IMR-90 (cell line): ENCODE results near the gene C1QTNF1. TPM values are rescaled to one million over a fixed set of nuclear protein-coding genes. Genes with fewer than 3 reads are reported as not detected.
A peak's percentile ranks its signal among the peaks of the same experiment; 100 is the strongest.

Experiments
- ATAC-seq: fragments of 200-7000 bp; cut with Tn5 transposase; 2 replicates; pipeline ENCODE4 v1.9.1; 2020; ENCODE audit warnings: low read depth, mild to moderate bottlenecking, moderate library complexity
- BruUV-seq: library from RNA; stranded (reverse); fragments of 400-500 nt; replicated peaks from 2 replicates; lab custom pipeline; 2021; lab: Mats Ljungman, UMichigan
- CTCF ChIA-PET: fragments of 300-600 bp; formaldehyde crosslinking; extraction: SDS; loops from one replicate; lab custom pipeline; 2021; ENCODE audit warnings: antibody characterized with exemption; lab: Yijun Ruan, JAX
- POLR2A ChIA-PET: fragments of 300-600 bp; sonication (Branson Sonifier 250); formaldehyde crosslinking; loops from one replicate; lab custom pipeline; 2022; ENCODE audit warnings: antibody characterized with exemption; ENCODE audit not compliant: unreplicated experiment; lab: Charles Lee
- DNase-seq: peaks from one replicate; pipeline ENCODE4 v3.0.0; 2013
- H2AFZ ChIP-seq: replicated peaks from 2 replicates; pipeline ENCODE3; 2013; ENCODE audit warnings: low read length, mild to moderate bottlenecking; ENCODE audit not compliant: poor library complexity
- H2AK5ac ChIP-seq: 2 replicates; pipeline ENCODE4 v1.6.1; 2013; ENCODE audit warnings: low read depth, low read length, inconsistent platforms
- H2AK9ac ChIP-seq: replicated peaks from 2 replicates; pipeline ENCODE3; 2013; ENCODE audit warnings: mild to moderate bottlenecking, low read depth, low read length, moderate library complexity; ENCODE audit not compliant: poor library complexity
- H2BK120ac ChIP-seq: 2 replicates; pipeline ENCODE4 v1.6.1; 2013; ENCODE audit warnings: low read depth, low read length, inconsistent platforms
- H2BK15ac ChIP-seq: 3 replicates; pipeline ENCODE4 v1.6.1; 2013; ENCODE audit warnings: low read depth, low read length, inconsistent platforms
- H2BK20ac ChIP-seq: 2 replicates; pipeline ENCODE4 v1.6.1; 2013; ENCODE audit warnings: low read depth, mild to moderate bottlenecking, inconsistent platforms, low read length, moderate library complexity
- H2BK5ac ChIP-seq: 2 replicates; pipeline ENCODE4 v1.6.1; 2013; ENCODE audit warnings: mild to moderate bottlenecking, low read depth, low read length, inconsistent platforms; ENCODE audit not compliant: poor library complexity, severe bottlenecking
- H3K14ac ChIP-seq: replicated peaks from 2 replicates; pipeline ENCODE4 v1.6.1; 2013; ENCODE audit warnings: low read depth, low read length, inconsistent platforms
- H3K18ac ChIP-seq: 2 replicates; pipeline ENCODE4 v1.6.1; 2013; ENCODE audit warnings: low read depth, low read length, control low read depth
- H3K23ac ChIP-seq: 2 replicates; pipeline ENCODE4 v1.6.1; 2013; ENCODE audit warnings: low read depth, low read length, inconsistent platforms
- H3K27ac ChIP-seq: 2 replicates; pipeline ENCODE4 v1.5.1; 2013; ENCODE audit warnings: mild to moderate bottlenecking, control low read depth, low read length; ENCODE audit not compliant: insufficient read depth
- H3K27me3 ChIP-seq: 2 replicates; pipeline ENCODE4 v1.6.1; 2013; ENCODE audit warnings: low read length; ENCODE audit not compliant: control insufficient read depth, insufficient read depth
- H3K36me3 ChIP-seq: 2 replicates; pipeline ENCODE4 v1.6.1; 2013; ENCODE audit warnings: low read length, mixed read lengths; ENCODE audit not compliant: control insufficient read depth, insufficient read depth
- H3K4ac ChIP-seq: 2 replicates; pipeline ENCODE4 v1.6.1; 2013; ENCODE audit warnings: low read depth, low read length, inconsistent platforms
- H3K4me1 ChIP-seq: 2 replicates; pipeline ENCODE4 v1.6.1; 2013; ENCODE audit warnings: low read length, mixed read lengths; ENCODE audit not compliant: control insufficient read depth, insufficient read depth
- H3K4me2 ChIP-seq: 2 replicates; pipeline ENCODE4 v1.6.1; 2013; ENCODE audit warnings: low read depth, mild to moderate bottlenecking, control low read depth, low read length, moderate library complexity
- H3K4me3 ChIP-seq: 2 replicates; pipeline ENCODE4 v1.5.1; 2013; ENCODE audit warnings: low read depth, mild to moderate bottlenecking, control low read depth, low read length, moderate library complexity; ENCODE audit not compliant: insufficient read depth
- H3K56ac ChIP-seq: 2 replicates; pipeline ENCODE4 v1.6.1; 2013; ENCODE audit warnings: low read length, inconsistent platforms; ENCODE audit not compliant: insufficient read depth; ENCODE audit errors: extremely low read depth
- H3K79me1 ChIP-seq, 2 experiments: 2 replicates each; pipeline ENCODE4 v1.6.1; 2013; ENCODE audit warnings: low read length in 2 of 2, inconsistent platforms in 1 of 2, low read depth in 1 of 2
- H3K9ac ChIP-seq: 2 replicates; pipeline ENCODE4 v1.6.1; 2013; ENCODE audit warnings: low read depth, low read length, control low read depth
- H3K9me1 ChIP-seq: 2 replicates; pipeline ENCODE4 v1.6.1; 2013; ENCODE audit warnings: low read length, inconsistent platforms; ENCODE audit not compliant: insufficient read depth
- H3K9me3 ChIP-seq: 2 replicates; pipeline ENCODE4 v1.6.1; 2013; ENCODE audit warnings: low read length; ENCODE audit not compliant: control insufficient read depth, insufficient read depth
- H4K20me1 ChIP-seq: 2 replicates; pipeline ENCODE4 v1.6.1; 2013; ENCODE audit warnings: low read length, inconsistent platforms; ENCODE audit not compliant: insufficient read depth
- H4K5ac ChIP-seq: 2 replicates; pipeline ENCODE4 v1.6.1; 2013; ENCODE audit warnings: mild to moderate bottlenecking, low read depth, low read length, control low read depth
- H4K8ac ChIP-seq, 2 experiments: 2 replicates each; pipeline ENCODE4 v1.6.1; 2013; ENCODE audit warnings: low read depth in 2 of 2, low read length in 2 of 2, control low read depth in 1 of 2, inconsistent platforms in 1 of 2
- H4K91ac ChIP-seq: 2 replicates; pipeline ENCODE4 v1.6.1; 2013; ENCODE audit warnings: low read depth, low read length, inconsistent platforms; ENCODE audit not compliant: insufficient read depth
- BHLHE40 ChIP-seq: fragments of 150-350 bp; IDR thresholded peaks from 2 replicates; pipeline ENCODE4 v1.6.1; 2016; ENCODE audit warnings: mild to moderate bottlenecking, low read depth, low read length
- CTCF ChIP-seq: conservative IDR thresholded peaks from 2 replicates; pipeline ENCODE4 v1.5.1; 2012; ENCODE audit warnings: mild to moderate bottlenecking, low read depth, low read length, improper control_type of control experiment
- FOS ChIP-seq: fragments of 150-350 bp; IDR thresholded peaks from 2 replicates; pipeline ENCODE4 v1.6.1; 2016; ENCODE audit warnings: low read depth, low read length
- MAFK ChIP-seq: IDR thresholded peaks from 2 replicates; pipeline ENCODE4 v1.6.1; 2012; ENCODE audit warnings: low read depth, low read length, improper control_type of control experiment
- MAZ ChIP-seq: IDR thresholded peaks from 2 replicates; pipeline ENCODE4 v1.6.1; 2012; ENCODE audit warnings: low read depth, mild to moderate bottlenecking, low read length, improper control_type of control experiment, moderate library complexity, borderline replicate concordance
- MXI1 ChIP-seq: IDR thresholded peaks from 2 replicates; pipeline ENCODE4 v1.6.1; 2012; ENCODE audit warnings: low read depth, mild to moderate bottlenecking, low read length, moderate library complexity, borderline replicate concordance
- NFE2L2 ChIP-seq: fragments of 150-350 bp; IDR thresholded peaks from 2 replicates; pipeline ENCODE4 v1.6.1; 2016; ENCODE audit warnings: low read depth, mild to moderate bottlenecking, low read length
- POLR2A ChIP-seq: IDR thresholded peaks from 2 replicates; pipeline ENCODE4 v1.6.1; 2012; ENCODE audit warnings: mild to moderate bottlenecking, low read depth, low read length
- RCOR1 ChIP-seq: IDR thresholded peaks from 2 replicates; pipeline ENCODE4 v1.6.1; 2012; ENCODE audit warnings: mild to moderate bottlenecking, low read length, improper control_type of control experiment; ENCODE audit not compliant: insufficient replicate concordance
- SMC3 ChIP-seq: fragments of 150-350 bp; IDR thresholded peaks from 2 replicates; pipeline ENCODE4 v1.6.1; 2016; ENCODE audit warnings: low read depth, mild to moderate bottlenecking, antibody characterized with exemption, low read length, moderate library complexity
- WGBS, 2 experiments: methylation state at CpG; one replicate each; pipeline versions ENCODE4 v1.1.5 to v1.1.7; 2013; ENCODE audit warnings: missing lambda C conversion rate in 2 of 2; ENCODE audit not compliant: insufficient read length in 1 of 2; ENCODE audit errors: extremely low coverage in 2 of 2; 5-methylcytosine and 5-hydroxymethylcytosine counted together
- dilution Hi-C: fragments of 300-500 bp; cut with HindIII; formaldehyde crosslinking; loops from one replicate; pipeline ENCODE4 v1.14.3; 2018; ENCODE audit warnings: low sequenced_read_pairs; ENCODE audit not compliant: unreplicated experiment
- in situ Hi-C: fragments of 300-500 bp; cut with MboI; formaldehyde crosslinking; loops from 3 replicates; pipeline ENCODE4 v1.14.3; 2019; ENCODE audit warnings: low sequenced_read_pairs, inconsistent platforms, mixed read lengths
- intact Hi-C: fragments of 100-400 bp; cut with micrococcal nuclease; formaldehyde crosslinking; loops from 2 replicates; pipeline ENCODE4 v1.10.0; 2022
- polyA plus RNA-seq, 3 experiments: library from polyadenylated mRNA; depleted of rRNA; stranded (reverse); fragments of >200 nt; gene quantifications; 2 replicates each; pipeline ENCODE4 v1.2.3, GENCODE V29; 2012; ENCODE audit warnings: low replicate concordance in 1 of 3
- total RNA-seq: library from RNA; depleted of rRNA; stranded (reverse); fragments of >200 nt; gene quantifications from 2 replicates; pipeline ENCODE4 v1.2.3, GENCODE V29; 2012

C1QTNF1 gene
- total and polyA plus RNA-seq, 2 of the 4 experiments (the other 2 are of a cell fraction) = 3.4 to 8.4 TPM

- H3K9me3 ChIP-seq = no peaks in the 10 kb centered on the region
- no peaks in the 10 kb centered on the region for H3K79me1 ChIP-seq
- H3K4ac ChIP-seq = no peak overlapping the region
- no peaks in the 10 kb centered on the region for H3K4me1 ChIP-seq
- ATAC-seq = no peak
- ChIA-PET POLR2A (no interaction called here), CTCF (no interaction called here)
- H2BK20ac ChIP-seq = no peak overlapping the region
- in situ Hi-C loops = loop anchor here (25.0 kb wide), 1 partner anchor 617 kb away; no protein-coding TSS in a partner anchor
- H3K27ac ChIP-seq = no peak overlapping the region
- no peak overlapping the region for H2BK120ac ChIP-seq
- H3K36me3 ChIP-seq = no peaks in the 10 kb centered on the region
- 17% methylated on average over 1 of the region's 15 CpGs; no CpG with 5 or more reads in 1 of the 2 experiments for WGBS, 2 experiments
- H3K18ac ChIP-seq = no peak overlapping the region
- peak overlapping the region; percentile 32 for H2AFZ ChIP-seq
- no peaks in the 10 kb centered on the region for H3K9me1 ChIP-seq
- H3K4me3 ChIP-seq = no peak overlapping the region
- intact Hi-C loops = no loop called here
- no peak overlapping the region for H4K8ac ChIP-seq
- H3K23ac ChIP-seq = no peak overlapping the region
- no peak overlapping the region for H3K9ac ChIP-seq
- no peak overlapping the region for H3K14ac ChIP-seq
- no peak overlapping the region for H2BK5ac ChIP-seq
- dilution Hi-C loops = no loop called here
- DNase-seq = no peak
- H3K56ac ChIP-seq = no peak overlapping the region
- peaks cover 59% of the 10 kb centered on the region for H3K27me3 ChIP-seq
- no peak overlapping the region for H2AK5ac ChIP-seq
- no peaks in the 10 kb centered on the region for H4K20me1 ChIP-seq
- TF ChIP-seq CTCF (no peak), MAFK (no peak), POLR2A (no peak), SMC3 (no peak), FOS (no peak), MXI1 (no peak), RCOR1 (no peak), MAZ (no peak), NFE2L2 (no peak), BHLHE40 (no peak)
- no peak overlapping the region for H2AK9ac ChIP-seq
- no peak overlapping the region for H4K5ac ChIP-seq
- H2BK15ac ChIP-seq = no peak overlapping the region
- H4K91ac ChIP-seq = no peak overlapping the region
- no peak overlapping the region for H3K4me2 ChIP-seq
- BruUV-seq = no TSS peak
Observed at GRCh38 chr17:79095345-79096055, 71.5 kb downstream of the C1QTNF1 start.
